Measurements from ENCODE around the gene FHOD3. TPM values are rescaled to one million over a fixed set of nuclear protein-coding genes. Genes with fewer than 3 reads are reported as not detected.

FHOD3 gene
- total and polyA plus RNA-seq, 9 of the 15 experiments (the other 6 are each of a cell fraction or from before 2014, with no cell fraction given), result 0.11 TPM; not detected in 8

- no peak for TF ChIP-seq SFPQ (IDR thresholded peaks at IDR 0.05; ENCODE audit: low read depth, low read length)
- no peak for TF ChIP-seq SP2 (IDR thresholded peaks at IDR 0.05; ENCODE audit: extremely low read depth, low read depth, low read length, poor library complexity, severe bottlenecking)
- TF ChIP-seq ZFP30 (CRISPR knock-in tag; IDR thresholded peaks at IDR 0.05; ENCODE audit: borderline replicate concordance), result no peak
- no peak for TF ChIP-seq ZNF449 (CRISPR knock-in tag; IDR thresholded peaks at IDR 0.05)
- TF ChIP-seq STAT6 (CRISPR knock-in tag; IDR thresholded peaks at IDR 0.05), result no peak
- TF ChIP-seq RBM15 (IDR thresholded peaks at IDR 0.05; ENCODE audit: insufficient read depth, low read length), result no peak
These were observed 355.8 kb downstream of the FHOD3 start (continued) for GRCh38 chr18:36653141-36653869.

Data from K562 (cell line).